ENCODE results near the gene OAS2.

- TF ChIP-seq CTCF (optimal IDR thresholded peaks at IDR 0.05 in 1 of 3, IDR thresholded peaks at IDR 0.05 in 1 of 3, conservative IDR thresholded peaks at IDR 0.05 in 1 of 3; ENCODE audit: extremely low read depth in 1 of 3, insufficient read depth in 2 of 3, low read length in 3 of 3) (no peak), EZH2 (IDR thresholded peaks at IDR 0.05; ENCODE audit: low read length) (no peak)
Observed at GRCh38 chr12:112947314-112947713, 31.0 kb upstream of the OAS2 start.

Measured in keratinocyte (primary cell).